ENCODE results near the gene KIRREL3. TPM values are rescaled to one million over a fixed set of nuclear protein-coding genes. Genes with fewer than 3 reads are reported as not detected.

Gene KIRREL3
- total RNA-seq, 1 donor from 2014 or later, result not detected

GRCh38 chr11:126438272-126438671 lies 562.3 kb downstream of the KIRREL3 start:
- ATAC-seq (no peak), DNase-seq (no peak)
- no peak for TF ChIP-seq CTCF (IDR thresholded peaks at IDR 0.05)
- H3K9me3 ChIP-seq, result no peaks in the 10 kb centered on the region
- intact Hi-C loops (cut with DNase I), result loop anchor here (5.0 kb wide), 1 partner anchor 126 kb away; no protein-coding TSS in a partner anchor
- H3K4me3 ChIP-seq, result no peak overlapping the region
- H3K36me3 ChIP-seq, result no peaks in the 10 kb centered on the region
- no peaks in the 10 kb centered on the region for H3K27me3 ChIP-seq
- H3K4me1 ChIP-seq, result peaks cover 7% of the 10 kb centered on the region
- no peak overlapping the region for H3K27ac ChIP-seq

- intact Hi-C loops (cut with DNase I), result loop anchor here (5.0 kb wide), 1 partner anchor 125 kb away; no protein-coding TSS in a partner anchor
- DNase-seq, result no peak
- no peaks in the 10 kb centered on the region for H3K36me3 ChIP-seq
These were observed 562.8 kb downstream of the KIRREL3 start for GRCh38 chr11:126437731-126438130.

GRCh38 chr11:126436209-126436755 lies 564.3 kb downstream of the KIRREL3 start:
- Histone ChIP-seq H3K4me3 (no peak overlapping the region), H3K27me3 (no peaks in the 10 kb centered on the region), H3K27ac (no peak overlapping the region), H3K9me3 (no peaks in the 10 kb centered on the region), H3K36me3 (no peaks in the 10 kb centered on the region), H3K4me1 (peaks cover 11% of the 10 kb centered on the region)
- intact Hi-C loops (cut with DNase I), result loop anchor here (5.0 kb wide), 1 partner anchor 124 kb away; no protein-coding TSS in a partner anchor
- ATAC-seq (no peak), DNase-seq (no peak)
- no peak for TF ChIP-seq CTCF (IDR thresholded peaks at IDR 0.05)

More at GRCh38 chr11:126437731-126438130, 562.8 kb downstream of the KIRREL3 start:
- Histone ChIP-seq H3K4me1 (peaks cover 7% of the 10 kb centered on the region), H3K9me3 (no peaks in the 10 kb centered on the region), H3K27me3 (no peaks in the 10 kb centered on the region), H3K27ac (no peak overlapping the region), H3K4me3 (no peak overlapping the region)
- no peak for TF ChIP-seq CTCF (IDR thresholded peaks at IDR 0.05)
- no peak for ATAC-seq

GRCh38 chr11:126434950-126435335 lies 565.6 kb downstream of the KIRREL3 start:
- Histone ChIP-seq H3K36me3 (no peaks in the 10 kb centered on the region), H3K27ac (no peak overlapping the region), H3K4me3 (no peak overlapping the region), H3K27me3 (no peaks in the 10 kb centered on the region), H3K9me3 (no peaks in the 10 kb centered on the region), H3K4me1 (peaks cover 5% of the 10 kb centered on the region)
- no peak for TF ChIP-seq CTCF (IDR thresholded peaks at IDR 0.05)
- no peak for ATAC-seq
- intact Hi-C loops (cut with DNase I), result loop anchor here (5.0 kb wide), 1 partner anchor 123 kb away; no protein-coding TSS in a partner anchor
- DNase-seq, result no peak

- no peak overlapping the region for H3K4me3 ChIP-seq
- H3K9me3 ChIP-seq, result no peaks in the 10 kb centered on the region
- H3K36me3 ChIP-seq, result no peaks in the 10 kb centered on the region
- peaks cover 5% of the 10 kb centered on the region for H3K4me1 ChIP-seq
- no peaks in the 10 kb centered on the region for H3K27me3 ChIP-seq
- intact Hi-C loops (cut with DNase I), result no loop called here
- H3K27ac ChIP-seq, result no peak overlapping the region
- ATAC-seq, result no peak
- TF ChIP-seq CTCF (IDR thresholded peaks at IDR 0.05), result no peak
- no peak for DNase-seq
These were observed 566.3 kb downstream of the KIRREL3 start for GRCh38 chr11:126433989-126434949.
